ENCODE results near the gene SORCS1.

DNA sequence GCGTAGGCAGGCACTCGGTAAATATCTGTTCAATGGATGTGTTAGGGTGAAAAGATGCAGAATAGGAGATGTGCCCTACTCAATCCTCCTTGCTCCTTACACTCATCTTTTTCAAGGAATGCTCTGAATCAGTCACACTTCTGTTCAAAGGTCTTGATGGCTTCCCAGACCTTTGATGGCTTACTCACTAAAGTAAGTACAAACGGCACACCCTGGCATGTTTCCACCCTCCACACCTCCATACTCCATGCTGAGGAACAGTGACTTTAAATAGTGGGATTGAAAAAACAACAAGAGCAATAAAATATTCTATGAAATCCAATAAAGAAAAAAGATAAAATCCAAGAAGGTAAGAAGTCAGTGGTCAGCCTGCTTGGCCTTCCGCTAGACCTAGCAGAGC, 569.2 kb downstream of the SORCS1 start:
- TF ChIP-seq, protein P1, sequence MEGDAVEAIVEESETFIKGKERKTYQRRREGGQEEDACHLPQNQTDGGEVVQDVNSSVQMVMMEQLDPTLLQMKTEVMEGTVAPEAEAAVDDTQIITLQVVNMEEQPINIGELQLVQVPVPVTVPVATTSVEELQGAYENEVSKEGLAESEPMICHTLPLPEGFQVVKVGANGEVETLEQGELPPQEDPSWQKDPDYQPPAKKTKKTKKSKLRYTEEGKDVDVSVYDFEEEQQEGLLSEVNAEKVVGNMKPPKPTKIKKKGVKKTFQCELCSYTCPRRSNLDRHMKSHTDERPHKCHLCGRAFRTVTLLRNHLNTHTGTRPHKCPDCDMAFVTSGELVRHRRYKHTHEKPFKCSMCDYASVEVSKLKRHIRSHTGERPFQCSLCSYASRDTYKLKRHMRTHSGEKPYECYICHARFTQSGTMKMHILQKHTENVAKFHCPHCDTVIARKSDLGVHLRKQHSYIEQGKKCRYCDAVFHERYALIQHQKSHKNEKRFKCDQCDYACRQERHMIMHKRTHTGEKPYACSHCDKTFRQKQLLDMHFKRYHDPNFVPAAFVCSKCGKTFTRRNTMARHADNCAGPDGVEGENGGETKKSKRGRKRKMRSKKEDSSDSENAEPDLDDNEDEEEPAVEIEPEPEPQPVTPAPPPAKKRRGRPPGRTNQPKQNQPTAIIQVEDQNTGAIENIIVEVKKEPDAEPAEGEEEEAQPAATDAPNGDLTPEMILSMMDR (IDR thresholded peaks at IDR 0.05), result no peak
- TF ChIP-seq POLR2A (IDR thresholded peaks at IDR 0.05) (no peak), POLR2AphosphoS5 (IDR thresholded peaks at IDR 0.05) (no peak)

Measured in prostate gland (tissue), 2 donors.